ENCODE results near the gene OTP. TPM values are rescaled to one million over a fixed set of nuclear protein-coding genes. Genes with fewer than 3 reads are reported as not detected.
A peak's percentile ranks its signal among the peaks of the same experiment; 100 is the strongest.

Gene OTP
- total RNA-seq, 4 donors from 2014 or later = not detected

GRCh38 chr5:77633207-77633675 lies 5.3 kb downstream of the OTP start:
- 19 to 23% methylated on average over 8 of the region's 8 CpGs for WGBS, 2 donors
- TF ChIP-seq CTCF (IDR thresholded peaks at IDR 0.05) = no peak
- TF ChIP-seq POLR2A (IDR thresholded peaks at IDR 0.05) = no peak
- intact Hi-C loops (cut with DNase I; ENCODE audit: low total_unique reads) = no loop called here
- no peak overlapping the region for H3K4me3 ChIP-seq (ENCODE audit: low read depth, poor library complexity, severe bottlenecking)
- DNase-seq (ENCODE audit: low spot score in 2 of 2) = no peak

- 10 to 13% methylated on average over 33 of the region's 33 CpGs for WGBS, 2 donors
Measured at GRCh38 chr5:77632526-77633206, 5.8 kb downstream of the OTP start.

GRCh38 chr5:77630114-77630680 lies 8.3 kb downstream of the OTP start:
- 1 to 4% methylated on average over 43 to 54 of the region's 65 CpGs for WGBS, 2 donors
- intact Hi-C loops (cut with DNase I; ENCODE audit: low total_unique reads) = no loop called here

More at GRCh38 chr5:77632526-77633206, 5.8 kb downstream of the OTP start:
- DNase-seq (ENCODE audit: low spot score in 2 of 2) = no peak
- TF ChIP-seq POLR2A (IDR thresholded peaks at IDR 0.05) (no peak), CTCF (IDR thresholded peaks at IDR 0.05) (no peak)
- intact Hi-C loops (cut with DNase I; ENCODE audit: low total_unique reads) = no loop called here
- H3K4me3 ChIP-seq (ENCODE audit: low read depth, poor library complexity, severe bottlenecking) = no peak overlapping the region

GRCh38 chr5:77629509-77630113 lies 8.9 kb downstream of the OTP start:
- intact Hi-C loops (cut with DNase I; ENCODE audit: low total_unique reads) = no loop called here
- no peak overlapping the region for H3K4me3 ChIP-seq (ENCODE audit: low read depth, poor library complexity, severe bottlenecking)
- TF ChIP-seq CTCF (IDR thresholded peaks at IDR 0.05) = no peak
- TF ChIP-seq POLR2A (IDR thresholded peaks at IDR 0.05) = no peak
- no peak for DNase-seq (ENCODE audit: low spot score in 2 of 2)
- WGBS, 2 donors = 5 to 9% methylated on average over 51 to 52 of the region's 52 CpGs

More at GRCh38 chr5:77630114-77630680, 8.3 kb downstream of the OTP start:
- TF ChIP-seq POLR2A (IDR thresholded peaks at IDR 0.05) = no peak
- no peak for TF ChIP-seq CTCF (IDR thresholded peaks at IDR 0.05)
- H3K4me3 ChIP-seq (ENCODE audit: low read depth, poor library complexity, severe bottlenecking) = peak overlapping the region; percentile 18
- DNase-seq (ENCODE audit: low spot score in 2 of 2) = no peak

- intact Hi-C loops (cut with DNase I; ENCODE audit: low total_unique reads) = no loop called here
- no peak overlapping the region for H3K4me3 ChIP-seq (ENCODE audit: low read depth, poor library complexity, severe bottlenecking)
- no peak for DNase-seq (ENCODE audit: low spot score in 2 of 2)
- TF ChIP-seq CTCF (IDR thresholded peaks at IDR 0.05) (no peak), POLR2A (IDR thresholded peaks at IDR 0.05) (no peak)
- 13 to 16% methylated on average over 13 of the region's 13 CpGs for WGBS, 2 donors
Measured at GRCh38 chr5:77628840-77629508, 9.5 kb downstream of the OTP start.

Data from lower leg skin (tissue), 4 donors.